H1 (cell line): Measurements from ENCODE around the gene ARPC2. TPM values are rescaled to one million over a fixed set of nuclear protein-coding genes. Genes with fewer than 3 reads are reported as not detected.

Source experiments
- CTCF ChIA-PET: fragments of 300-600 bp; sonication (Branson Sonifier 250); formaldehyde crosslinking; loops from one replicate; lab custom pipeline; 2021; ENCODE audit not compliant: partially characterized antibody; lab: Charles Lee
- POLR2A ChIA-PET: fragments of 300-600 bp; sonication (Branson Sonifier 250); formaldehyde crosslinking; loops from one replicate; lab custom pipeline; 2021; ENCODE audit warnings: inconsistent platforms; ENCODE audit not compliant: partially characterized antibody; lab: Charles Lee
- DNase-seq, 2 experiments: peaks; one replicate each; pipeline versions ENCODE4 v3.0.0 to v3.0.0-alpha.2; 2010 to 2022; ENCODE audit warnings: low spot score in 2 of 2, low read depth in 1 of 2, mixed read lengths in 1 of 2
- FAIRE-seq: peaks from 2 replicates; lab custom pipeline; 2011; peaks lifted over from hg19 to GRCh38; lab: Jason Lieb, UNC
- H2AFZ ChIP-seq: 2 replicates; pipeline ENCODE4 v1.8.1; 2012; ENCODE audit warnings: low read length, inconsistent platforms
- H2AK5ac ChIP-seq: 2 replicates; pipeline ENCODE4 v1.6.1; 2013; ENCODE audit warnings: low read depth, low read length
- H2BK120ac ChIP-seq: replicated peaks from 2 replicates; pipeline ENCODE3; 2013; ENCODE audit warnings: low read depth, low read length, inconsistent platforms
- H2BK12ac ChIP-seq: 2 replicates; pipeline ENCODE4 v1.6.1; 2013; ENCODE audit warnings: low read depth, low read length
- H2BK15ac ChIP-seq: 2 replicates; pipeline ENCODE4 v1.6.1; 2013; ENCODE audit warnings: low read length
- H2BK20ac ChIP-seq: 2 replicates; pipeline ENCODE4 v1.6.1; 2013; ENCODE audit warnings: low read length
- H2BK5ac ChIP-seq: 2 replicates; pipeline ENCODE4 v1.6.1; 2013; ENCODE audit warnings: low read depth, low read length
- H3K14ac ChIP-seq: 2 replicates; pipeline ENCODE4 v1.6.1; 2013; ENCODE audit warnings: inconsistent platforms; ENCODE audit not compliant: insufficient read length
- H3K18ac ChIP-seq: 2 replicates; pipeline ENCODE4 v1.6.1; 2013; ENCODE audit warnings: low read length; ENCODE audit errors: extremely low read depth
- H3K23ac ChIP-seq: 2 replicates; pipeline ENCODE4 v1.6.1; 2013; ENCODE audit warnings: inconsistent platforms; ENCODE audit not compliant: insufficient read length
- H3K23me2 ChIP-seq: 2 replicates; pipeline ENCODE4 v1.6.1; 2013; ENCODE audit warnings: low read depth, low read length
- H3K27ac ChIP-seq: 2 replicates; pipeline ENCODE4 v1.6.1; 2011; ENCODE audit warnings: low read depth, low read length, inconsistent platforms
- H3K27me3 ChIP-seq, 4 experiments: replicated peaks in 1 of 4; 1 replicate in 1 of 4; 2 replicates in 3 of 4; pipeline versions ENCODE4 v1.6.1 to v1.8.1; 2011 to 2013; ENCODE audit warnings: low read length in 3 of 4, mild to moderate bottlenecking in 3 of 4, inconsistent platforms in 2 of 4, mixed read lengths in 2 of 4, moderate library complexity in 1 of 4; ENCODE audit not compliant: control insufficient read depth in 3 of 4, insufficient read depth in 3 of 4; ENCODE audit errors: extremely low read depth in 1 of 4
- H3K36me3 ChIP-seq, 4 experiments: 2 replicates each; pipeline versions ENCODE4 v1.6.1 to v1.8.1; 2011 to 2013; ENCODE audit warnings: mild to moderate bottlenecking in 4 of 4, low read length in 3 of 4, moderate library complexity in 2 of 4, control low read depth in 1 of 4, inconsistent platforms in 1 of 4; ENCODE audit not compliant: insufficient read depth in 4 of 4, control insufficient read depth in 2 of 4
- H3K4ac ChIP-seq: replicated peaks from 2 replicates; pipeline ENCODE3; 2013; ENCODE audit warnings: low read length, low read depth, mixed read lengths, inconsistent platforms; ENCODE audit not compliant: insufficient read length
- H3K4me1 ChIP-seq, 4 experiments: replicated peaks in 1 of 4; 1 replicate in 1 of 4; 2 replicates in 3 of 4; pipeline versions ENCODE4 v1.6.1 to v1.8.1; 2011 to 2013; ENCODE audit warnings: low read length in 3 of 4, inconsistent platforms in 2 of 4, mixed read lengths in 1 of 4; ENCODE audit not compliant: insufficient read depth in 4 of 4, control insufficient read depth in 3 of 4
- H3K4me2 ChIP-seq, 2 experiments: 2 replicates each; pipeline versions ENCODE4 v1.6.1 to v1.8.1; 2011 to 2013; ENCODE audit warnings: low read depth in 2 of 2, low read length in 2 of 2, control low read depth in 1 of 2, inconsistent platforms in 1 of 2, mild to moderate bottlenecking in 1 of 2; ENCODE audit not compliant: insufficient read depth in 1 of 2
- H3K4me3 ChIP-seq, 4 experiments: fragments of 200-600, 300-600 bp in 1 of 4; sonication (generic), shearing (Covaris generic), sonication (Bioruptor Twin) in 1 of 4; 2 replicates each; pipeline versions ENCODE4 v1.5.1 to v1.8.1; 2011 to 2016; ENCODE audit warnings: low read length in 4 of 4, low read depth in 3 of 4, control low read depth in 2 of 4, inconsistent platforms in 2 of 4, mild to moderate bottlenecking in 2 of 4, mixed read lengths in 1 of 4, moderate library complexity in 1 of 4; ENCODE audit not compliant: insufficient read depth in 2 of 4; ENCODE audit errors: extremely low read depth in 1 of 4
- H3K56ac ChIP-seq: replicated peaks from 2 replicates; pipeline ENCODE3; 2013; ENCODE audit warnings: low read depth, mild to moderate bottlenecking, mixed read lengths, low read length, inconsistent platforms; ENCODE audit not compliant: insufficient read length
- H3K79me1 ChIP-seq: 2 replicates; pipeline ENCODE4 v1.6.1; 2013; ENCODE audit warnings: low read depth, low read length, control low read depth
- H3K79me2 ChIP-seq, 2 experiments: 2 replicates each; pipeline versions ENCODE4 v1.6.1 to v1.8.1; 2012 to 2013; ENCODE audit warnings: low read length in 2 of 2, mild to moderate bottlenecking in 2 of 2, inconsistent platforms in 1 of 2; ENCODE audit not compliant: insufficient read depth in 2 of 2, control insufficient read depth in 1 of 2
- H3K9ac ChIP-seq, 4 experiments: replicated peaks in 1 of 4; 1 replicate in 1 of 4; 2 replicates in 3 of 4; pipeline versions ENCODE4 v1.6.1 to v1.8.1; 2011 to 2013; ENCODE audit warnings: low read depth in 3 of 4, low read length in 3 of 4, control low read depth in 2 of 4, mild to moderate bottlenecking in 2 of 4, moderate library complexity in 2 of 4, inconsistent platforms in 1 of 4; ENCODE audit errors: extremely low read depth in 1 of 4
- H3K9me3 ChIP-seq, 2 experiments: 2 replicates each; pipeline versions ENCODE4 v1.6.1 to v1.8.1; 2012 to 2013; ENCODE audit warnings: mild to moderate bottlenecking in 2 of 2, moderate library complexity in 2 of 2, control low read depth in 1 of 2, inconsistent platforms in 1 of 2, low read depth in 1 of 2, low read length in 1 of 2, mixed read lengths in 1 of 2; ENCODE audit not compliant: insufficient read depth in 2 of 2
- H4K20me1 ChIP-seq, 2 experiments: replicated peaks in 1 of 2; 2 replicates each; pipeline versions ENCODE3 to v1.8.1; 2011 to 2013; ENCODE audit warnings: inconsistent platforms in 2 of 2, low read length in 2 of 2, mild to moderate bottlenecking in 1 of 2; ENCODE audit not compliant: insufficient read depth in 2 of 2, control insufficient read depth in 1 of 2
- H4K5ac ChIP-seq: 2 replicates; pipeline ENCODE4 v1.6.1; 2013; ENCODE audit warnings: low read length, low read depth, mixed read lengths, inconsistent platforms; ENCODE audit not compliant: insufficient read length
- H4K8ac ChIP-seq: 2 replicates; pipeline ENCODE4 v1.8.0; 2013; ENCODE audit warnings: mild to moderate bottlenecking, moderate library complexity, low read length, inconsistent platforms; ENCODE audit not compliant: insufficient read depth; ENCODE audit errors: extremely low read depth
- H4K91ac ChIP-seq: replicated peaks from 2 replicates; pipeline ENCODE3; 2013; ENCODE audit warnings: low read length, mixed read lengths, inconsistent platforms; ENCODE audit not compliant: insufficient read length
- SP1 ChIP-seq: IDR thresholded peaks from 2 replicates; pipeline ENCODE4 v1.6.1; 2011; ENCODE audit warnings: low read depth, low read length
- SP2 ChIP-seq: IDR thresholded peaks from 2 replicates; pipeline ENCODE4 v1.6.1; 2012; ENCODE audit warnings: mild to moderate bottlenecking, low read length, inconsistent platforms
- TAF1 ChIP-seq: IDR thresholded peaks from 2 replicates; pipeline ENCODE4 v1.6.1; 2011; ENCODE audit warnings: mild to moderate bottlenecking, low read depth, low read length
- WGBS, 2 experiments: shearing (Covaris generic) in 1 of 2; methylation state at CpG; one replicate each; pipeline versions ENCODE4 v1.1.6 to v1.1.7; 2013 to 2015; ENCODE audit warnings: low lambda C conversion rate in 2 of 2, mixed read lengths in 2 of 2, inconsistent platforms in 1 of 2, low coverage in 1 of 2, missing lambda C conversion rate in 1 of 2; ENCODE audit not compliant: insufficient replicate concordance in 2 of 2, insufficient coverage in 1 of 2, insufficient read length in 1 of 2; ENCODE audit errors: extremely low coverage in 1 of 2, missing lambda C conversion rate in 1 of 2; 5-methylcytosine and 5-hydroxymethylcytosine counted together
- polyA plus RNA-seq, 7 experiments: library from polyadenylated mRNA; depleted of rRNA in 3 of 7; stranded (reverse) in 5 of 7; unstranded in 2 of 7; fragments of >200 nt in 5 of 7; fragments of 200-250 nt in 2 of 7; gene quantifications; 1 replicate in 5 of 7; 2 replicates in 1 of 7; 4 replicates in 1 of 7; pipeline versions ENCODE4 v1.2.1 to v1.2.3, GENCODE V29; 2011 to 2013; ENCODE audit warnings: missing spikeins in 2 of 7, mixed read lengths in 2 of 7
- total RNA-seq: library from RNA; stranded (reverse); fragmentation: NEBNext Ultra II Directional; extraction: Animal tissue kit (Norgen Biotek cat#: 25700); gene quantifications from 2 replicates; pipeline ENCODE4 v1.2.1, GENCODE V29; 2021

Gene ARPC2
- total and polyA plus RNA-seq, 2 of the 8 experiments (the other 6 are each of a cell fraction or from before 2014, with no cell fraction given): 174 to 195 TPM

- ChIA-PET POLR2A (interaction anchor here (1.0 kb wide), 1 partner anchor 86 kb away, joined by 3 read pairs; no protein-coding TSS in a partner anchor), CTCF (interaction anchor here (0.7 to 12.1 kb wide), 12 partner anchors 8 to 613 kb away, joined by 3 to 192 read pairs (median 4); partner anchors contain the start of gene CATIP)
- no peak overlapping the region for H4K91ac ChIP-seq
- H3K36me3 ChIP-seq: no peaks in the 10 kb centered on the region
- peak overlapping the region; percentile 62; the same call in 1 of the 2 replicates for H2BK20ac ChIP-seq
- H3K79me1 ChIP-seq: no peaks in the 10 kb centered on the region
- no peak overlapping the region for H2BK120ac ChIP-seq
- no peak overlapping the region for H2AK5ac ChIP-seq
- no peak overlapping the region for H4K8ac ChIP-seq
- H3K14ac ChIP-seq: no peak overlapping the region
- H3K27me3 ChIP-seq: no peaks in the 10 kb centered on the region
- DNase-seq: no peak
- no peak overlapping the region for H2BK15ac ChIP-seq
- 85% methylated on average over 5 of the region's 5 CpGs; no CpG with 5 or more reads in 1 of the 2 experiments for WGBS, 2 experiments
- no peaks in the 10 kb centered on the region for H3K9me3 ChIP-seq
- no peak overlapping the region for H3K18ac ChIP-seq
- TF ChIP-seq SP1 (no peak), SP2 (no peak), TAF1 (no peak)
- TF ChIP-seq, all 59 proteins: peak for 0
- Histone ChIP-seq H2BK12ac (no peak overlapping the region), H4K5ac (no peak overlapping the region), H3K4me1 (peaks cover 0 to 9% (median 4%) of the 10 kb centered on the region in 4 experiments; a peak in 6 of 7 replicates), H2BK5ac (no peak overlapping the region), H3K23me2 (peaks cover 5% of the 10 kb centered on the region; the same call in 1 of the 2 replicates), H3K27ac (no peak overlapping the region), H3K79me2 (no peaks in the 10 kb centered on the region), H3K56ac (no peak overlapping the region), H4K20me1 (no peaks in the 10 kb centered on the region), H3K4ac (no peak overlapping the region), H3K4me3 (no peak overlapping the region), H2AFZ (no peak overlapping the region), H3K4me2 (no peak overlapping the region; a peak in 1 of 4 replicates), H3K9ac (no peak overlapping the region), H3K23ac (no peak overlapping the region)
- no peak for FAIRE-seq
Observed at GRCh38 chr2:218294430-218295022, 77.5 kb downstream of the ARPC2 start.
